HG02610 (cell line): ENCODE data around the gene PARVB.

Source experiments
- ATAC-seq: cut with Tn5 transposase; IDR thresholded peaks from one replicate; pipeline ENCODE4 v1.9.1; 2021; ENCODE audit warnings: mild to moderate bottlenecking, moderate library complexity; ENCODE audit not compliant: unreplicated experiment

PARVB gene

DNA sequence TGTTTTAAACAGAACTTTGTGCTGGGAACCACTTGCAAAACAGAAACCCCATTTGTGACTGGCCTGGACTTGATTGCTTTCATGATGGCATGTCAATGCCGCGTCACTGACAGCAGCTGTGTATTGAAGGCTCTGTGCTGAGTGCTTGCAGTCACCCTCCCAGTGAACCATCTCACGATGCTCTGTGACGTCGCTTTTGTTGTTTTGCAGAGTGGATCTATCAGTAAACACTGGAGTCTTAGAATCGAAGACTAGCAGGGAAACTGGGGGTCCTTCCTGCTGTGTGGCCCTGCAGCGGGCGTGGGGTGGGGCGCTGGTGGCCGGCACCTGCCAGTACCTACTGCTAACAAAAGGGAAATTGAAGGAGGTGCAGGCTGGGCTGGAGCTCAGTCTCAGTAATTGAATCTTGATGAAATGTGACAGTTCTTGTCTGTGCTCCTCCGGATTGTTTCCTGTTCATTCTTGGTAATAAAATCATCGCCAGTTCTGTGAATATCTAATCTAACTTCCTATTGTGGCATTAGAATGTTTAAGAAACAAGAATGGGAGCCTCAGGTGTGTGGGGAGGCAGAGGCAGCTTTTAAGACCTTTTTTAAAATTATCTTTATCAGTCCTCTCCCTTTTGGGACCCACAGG is 106.1 kb downstream of the PARVB start:
- ATAC-seq = no peak

DNA sequence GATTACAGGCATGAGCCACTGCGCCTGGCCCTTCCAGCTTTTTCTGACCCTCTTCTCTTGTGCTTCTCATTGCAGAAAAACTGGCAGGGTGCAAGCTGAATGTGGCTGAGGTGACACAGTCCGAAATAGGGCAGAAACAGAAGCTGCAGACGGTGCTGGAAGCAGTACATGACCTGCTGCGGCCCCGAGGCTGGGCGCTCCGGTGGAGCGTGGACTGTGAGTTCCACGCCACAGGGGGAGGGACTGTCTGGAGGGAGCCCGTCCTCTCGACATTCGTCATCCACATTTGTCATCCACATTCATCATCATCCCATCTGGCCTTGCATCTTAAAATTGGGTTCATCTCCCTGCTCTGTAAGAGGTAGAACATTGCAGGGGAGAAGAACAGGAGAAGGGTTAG is 107.3 kb downstream of the PARVB start:
- ATAC-seq = no peak

GRCh38 chr22:44131989-44132685 is 108.0 kb downstream of the PARVB start:
- no peak for ATAC-seq

DNA sequence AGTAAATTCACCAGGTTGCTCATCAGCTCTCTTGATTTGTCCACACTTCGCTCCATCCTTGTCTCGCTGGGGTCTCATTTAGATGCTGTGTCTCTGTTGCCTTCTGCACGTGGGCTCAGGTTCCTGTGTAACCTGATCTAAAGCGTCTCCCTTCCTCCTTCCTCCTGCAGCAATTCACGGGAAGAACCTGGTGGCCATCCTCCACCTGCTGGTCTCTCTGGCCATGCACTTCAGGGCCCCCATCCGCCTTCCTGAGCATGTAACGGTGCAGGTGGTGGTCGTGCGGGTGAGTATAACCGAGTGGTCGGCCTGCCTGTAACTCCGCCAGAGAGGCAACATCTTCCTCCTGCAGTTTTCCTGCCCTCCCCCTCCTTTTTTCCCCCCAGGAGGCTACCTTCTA is 108.6 kb downstream of the PARVB start:
- no peak for ATAC-seq

GRCh38 chr22:44133161-44133560 is 109.1 kb downstream of the PARVB start:
- ATAC-seq = no peak

DNA sequence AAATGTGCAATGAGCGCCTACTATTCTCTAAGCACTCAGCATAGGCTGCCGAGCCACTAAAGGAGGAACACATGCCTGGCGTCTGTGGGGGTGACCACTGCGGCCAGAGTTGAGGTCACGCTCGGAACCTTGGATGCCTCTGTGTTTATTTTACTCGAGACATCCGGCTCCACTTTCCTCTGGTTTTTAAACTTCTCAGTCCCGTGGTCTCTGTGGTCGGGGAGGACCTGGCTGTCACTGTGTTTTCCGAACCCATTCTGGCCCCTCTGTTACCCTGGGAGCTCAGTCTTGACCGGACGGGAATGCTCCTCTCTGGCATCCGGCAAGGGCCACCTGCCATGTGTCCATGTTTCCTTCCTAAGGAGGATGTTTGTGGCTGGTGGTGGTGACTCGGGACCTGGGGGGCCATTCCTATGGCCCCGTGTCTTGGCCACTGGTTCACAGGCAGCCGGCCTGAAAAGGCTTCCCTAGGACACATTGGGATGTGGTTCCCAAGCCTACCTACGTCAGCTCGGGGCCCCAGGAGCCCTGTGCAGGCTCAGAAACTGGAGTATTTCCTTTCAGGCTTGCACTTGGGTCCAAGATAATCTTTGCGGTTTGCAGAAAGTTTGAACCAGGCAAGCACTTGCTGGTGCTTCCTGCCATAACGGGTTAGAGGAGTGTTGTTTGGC is 109.9 kb downstream of the PARVB start:
- ATAC-seq = no peak

- no peak for ATAC-seq
These were observed 112.0 kb downstream of the PARVB start for GRCh38 chr22:44136112-44136511.

- no peak for ATAC-seq
These were observed 112.7 kb downstream of the PARVB start for GRCh38 chr22:44136786-44137185.

GRCh38 chr22:44137415-44137814 is 113.3 kb downstream of the PARVB start:
- ATAC-seq = no peak

DNA sequence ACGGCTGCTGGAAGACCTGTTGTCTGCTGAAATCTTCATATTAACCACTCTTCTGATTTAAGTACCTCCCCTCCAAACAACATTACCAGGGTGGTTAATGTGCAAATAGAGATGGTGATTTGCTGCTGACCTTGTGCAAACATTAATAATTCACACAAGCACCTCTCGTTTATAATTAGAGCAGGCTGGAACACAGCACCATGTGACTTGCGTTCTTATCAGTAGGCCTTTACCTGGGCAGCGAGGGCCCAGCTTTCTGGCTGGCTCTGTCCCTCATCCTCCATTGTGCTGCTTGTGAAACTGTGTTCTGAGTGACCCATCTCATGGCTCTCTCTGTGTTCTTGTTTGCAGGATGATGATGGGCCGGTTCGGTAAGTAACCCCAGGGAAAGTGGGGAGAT is 115.7 kb downstream of the PARVB start:
- ATAC-seq = no peak

GRCh38 chr22:44142421-44143104 is 118.5 kb downstream of the PARVB start:
- ATAC-seq = no peak

DNA sequence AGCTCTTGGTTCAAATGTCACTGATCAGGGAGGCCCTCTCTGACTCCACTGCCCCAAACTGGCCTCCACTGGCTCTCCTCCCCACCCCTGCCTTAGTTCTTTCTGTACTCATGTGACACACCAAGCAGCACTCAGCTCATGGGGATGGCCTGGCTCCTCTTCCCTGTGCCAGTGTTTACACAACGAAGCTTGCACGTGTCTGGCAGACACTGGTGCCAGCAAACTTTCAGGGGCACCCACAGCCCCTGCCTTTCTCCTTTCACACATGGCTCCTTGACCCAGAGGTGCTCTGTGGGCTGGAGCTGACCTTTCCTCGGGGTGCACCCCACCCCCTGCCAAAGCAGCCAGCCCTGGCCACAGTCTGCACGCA is 119.0 kb downstream of the PARVB start:
- ATAC-seq = no peak

- ATAC-seq = no peak
These were observed 119.5 kb downstream of the PARVB start for GRCh38 chr22:44143579-44143978.

GRCh38 chr22:44144046-44144569 is 120.0 kb downstream of the PARVB start:
- no peak for ATAC-seq

- no peak for ATAC-seq
These were observed 121.4 kb downstream of the PARVB start for GRCh38 chr22:44145544-44145943.

- ATAC-seq = no peak
These were observed 122.2 kb downstream of the PARVB start for GRCh38 chr22:44146088-44146861.

GRCh38 chr22:44147008-44147645 is 123.0 kb downstream of the PARVB start:
- no peak for ATAC-seq

DNA sequence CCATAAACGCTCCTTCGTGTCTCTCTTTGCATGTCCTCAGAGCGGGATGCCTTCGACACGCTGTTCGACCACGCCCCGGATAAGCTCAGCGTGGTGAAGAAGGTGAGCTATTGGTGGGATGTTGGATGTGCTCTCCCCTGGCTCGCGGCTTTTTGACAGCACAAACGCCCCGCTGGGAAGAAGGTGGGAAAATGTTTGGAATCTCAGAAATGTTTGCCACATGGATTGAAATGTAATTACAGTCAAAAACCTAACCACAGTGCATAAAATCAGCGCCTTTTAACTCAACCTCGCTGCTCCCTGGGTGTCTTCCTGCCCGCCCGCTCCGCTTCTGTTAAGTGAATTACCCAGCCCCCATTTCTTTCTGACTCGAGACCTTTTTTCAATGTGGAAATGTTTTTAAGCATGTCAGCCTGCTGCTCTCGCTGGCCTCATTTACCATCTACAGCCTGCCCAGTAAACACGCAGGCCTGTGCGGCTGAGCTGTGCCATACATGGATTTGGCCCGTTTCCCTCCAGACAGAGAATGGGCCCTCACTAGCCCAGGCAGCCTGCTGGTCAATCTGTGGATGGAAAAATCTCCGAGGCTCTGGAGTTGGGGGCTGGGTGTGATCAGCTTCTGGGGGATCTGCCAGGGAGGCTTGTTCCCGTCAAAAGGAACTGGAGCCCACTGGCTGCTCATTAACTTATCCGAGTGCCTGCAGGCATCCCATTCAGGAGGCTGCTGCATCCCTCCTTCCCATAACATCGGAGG is 123.9 kb downstream of the PARVB start:
- ATAC-seq = no peak

DNA sequence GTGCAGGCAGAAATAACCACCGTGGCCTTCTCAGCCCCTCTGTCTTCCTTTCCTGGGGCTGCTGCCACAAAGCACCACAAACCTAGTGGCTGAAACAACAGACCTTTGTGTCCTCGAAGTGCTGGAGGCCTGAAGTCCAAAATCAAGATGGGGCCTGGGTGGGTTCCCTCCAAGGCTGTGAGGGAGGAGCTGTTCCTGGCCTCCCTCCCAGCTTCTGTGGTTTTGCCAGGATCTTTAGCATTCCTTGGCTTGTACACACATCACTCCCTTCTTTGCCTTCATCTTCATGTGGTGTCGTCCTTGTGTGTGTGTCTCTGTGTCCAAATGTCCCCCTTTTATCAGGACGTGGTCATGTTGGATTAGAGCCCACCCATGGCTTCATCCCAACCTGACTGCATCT is 127.6 kb downstream of the PARVB start:
- ATAC-seq = no peak

- ATAC-seq = no peak
These were observed 129.6 kb downstream of the PARVB start for GRCh38 chr22:44153710-44154109.
